ENCODE results near the gene RTN4RL1. TPM values are rescaled to one million over a fixed set of nuclear protein-coding genes. Genes with fewer than 3 reads are reported as not detected.

Gene RTN4RL1
- total and polyA plus RNA-seq, 12 donors: 0.81 to 6.3 (median 2.7) TPM

GRCh38 chr17:2054512-2055291 is 29.6 kb upstream of the RTN4RL1 start, which contains the start of gene HIC1:
Gene HIC1, plus strand, starts transcription at chr17:2055103. Its CDS starts 1,588 bp downstream, at chr17:2056691.
- peaks cover 0 to 80% (median 17%) of the 10 kb centered on the region in 7 donors for H3K27me3 ChIP-seq
- peak; percentile 79 to 85 for DNase-seq
- peak; percentile 57 to 71 (median 60) for ATAC-seq
- H3K36me3 ChIP-seq: peaks cover 0 to 30% (median 0%) of the 10 kb centered on the region in 9 donors
- H3K4me3 ChIP-seq: peak within 1 kb of the TSS; percentile 50 to 83 (median 72)
- 2 to 3% methylated on average over 71 to 72 of the region's 72 CpGs for WGBS, 2 donors
- no peaks in the 10 kb centered on the region for H3K9me3 ChIP-seq
- H3K4me1 ChIP-seq: peaks cover 22 to 69% (median 53%) of the 10 kb centered on the region in 9 donors
- intact Hi-C loops (cut with DNase I): loop anchor here (1.0 to 10.0 kb wide), 11 partner anchors 38 to 340 kb away; no protein-coding TSS in a partner anchor
- H3K27ac ChIP-seq: peak within 1 kb of the TSS; percentile 78 to 97 (median 93)
- TF ChIP-seq CTCF (IDR thresholded peaks at IDR 0.05): peak; percentile 93 to 99 (median 98)

GRCh38 chr17:2054262-2054511 is 29.1 kb upstream of the RTN4RL1 start:
- H3K27ac ChIP-seq: peak overlapping the region in 9 of 10 donors; percentile 85 to 97 (median 93)
- peak overlapping the region; percentile 32 to 83 (median 71) for H3K4me3 ChIP-seq
- H3K9me3 ChIP-seq: no peaks in the 10 kb centered on the region
- DNase-seq (no peak), ATAC-seq (no peak)
- peaks cover 21 to 67% (median 55%) of the 10 kb centered on the region in 9 donors for H3K4me1 ChIP-seq
- no peak for TF ChIP-seq CTCF (IDR thresholded peaks at IDR 0.05)
- H3K27me3 ChIP-seq: peaks cover 0 to 80% (median 17%) of the 10 kb centered on the region in 7 donors
- intact Hi-C loops (cut with DNase I): loop anchor here in 8 of 10 donors (1.0 to 10.0 kb wide), 7 partner anchors 121 to 341 kb away; no protein-coding TSS in a partner anchor
- peaks cover 0 to 26% (median 0%) of the 10 kb centered on the region in 9 donors for H3K36me3 ChIP-seq
- WGBS, 2 donors: 7 to 10% methylated on average over 16 of the region's 16 CpGs

- peaks cover 0 to 81% (median 17%) of the 10 kb centered on the region in 7 donors for H3K27me3 ChIP-seq
- intact Hi-C loops (cut with DNase I): loop anchor here in 8 of 10 donors (1.0 to 10.0 kb wide), 7 partner anchors 121 to 341 kb away; no protein-coding TSS in a partner anchor
Measured at GRCh38 chr17:2053380-2054261, 28.5 kb upstream of the RTN4RL1 start.

More at GRCh38 chr17:2053380-2054261, 28.5 kb upstream of the RTN4RL1 start:
- peaks cover 0 to 21% (median 0%) of the 10 kb centered on the region in 9 donors for H3K36me3 ChIP-seq
- peak; percentile 76 to 80 for DNase-seq
- peak overlapping the region in 9 of 10 donors; percentile 85 to 97 (median 93) for H3K27ac ChIP-seq
- ATAC-seq: peak; percentile 2 to 41 (median 12)
- H3K4me1 ChIP-seq: peaks cover 23 to 67% (median 56%) of the 10 kb centered on the region in 9 donors
- no peaks in the 10 kb centered on the region for H3K9me3 ChIP-seq
- 7 to 8% methylated on average over 80 to 84 of the region's 84 CpGs for WGBS, 2 donors
- H3K4me3 ChIP-seq: peak overlapping the region; percentile 32 to 83 (median 71)
- peak; percentile 36 to 85 (median 69) for TF ChIP-seq CTCF (IDR thresholded peaks at IDR 0.05)
